HCT116 (cell line): ENCODE measurements around the gene SPATA7. TPM values are rescaled to one million over a fixed set of nuclear protein-coding genes. Genes with fewer than 3 reads are reported as not detected.

ENCODE experiments used
- ATAC-seq: fragments of 200-7000 bp; cut with Tn5 transposase; 2 replicates; pipeline ENCODE4 v1.9.1; 2020; ENCODE audit warnings: mild to moderate bottlenecking, moderate library complexity
- BruUV-seq: library from RNA; stranded (reverse); fragments of 400-500 nt; replicated peaks from 2 replicates; lab custom pipeline; 2021; lab: Mats Ljungman, UMichigan
- CTCF ChIA-PET: fragments of 300-600 bp; sonication (Branson Sonifier 250); formaldehyde crosslinking; loops from one replicate; lab custom pipeline; 2021; ENCODE audit warnings: antibody characterized with exemption; lab: Charles Lee
- POLR2A ChIA-PET: fragments of 300-600, 350-600 bp; sonication (Branson Sonifier 250); formaldehyde crosslinking; loops from one replicate; lab custom pipeline; 2021; ENCODE audit warnings: antibody characterized with exemption; lab: Charles Lee
- RAD21 ChIA-PET, 2 experiments: fragments of 300-600 bp; sonication (Branson Sonifier 250); formaldehyde crosslinking; loops; one replicate each; lab custom pipeline; 2023; ENCODE audit warnings: low total read pairs in 2 of 2; ENCODE audit not compliant: uncharacterized antibody in 2 of 2, unreplicated experiment in 2 of 2, low non-redundant PET in 1 of 2; lab: Charles Lee
- DNase-seq: peaks from one replicate; pipeline ENCODE4 v3.0.0-alpha.2; 2010; ENCODE audit warnings: low read depth, low spot score
- H2AFZ ChIP-seq: fragments of 200-600 bp; shearing (Covaris generic), sonication (generic); 2 replicates; pipeline ENCODE4 v1.6.1; 2017; ENCODE audit warnings: low read depth, mixed run types, mixed read lengths, antibody characterized with exemption, low read length; ENCODE audit not compliant: poor library complexity, severe bottlenecking
- H3K27ac ChIP-seq: 2 replicates; pipeline ENCODE4 v1.5.1; 2012; ENCODE audit warnings: low read depth, low read length
- H3K27me3 ChIP-seq: fragments of 200-600 bp; sonication (generic); 2 replicates; pipeline ENCODE4 v1.6.1; 2016; ENCODE audit warnings: mixed run types, low read length, mixed read lengths; ENCODE audit not compliant: insufficient read depth
- H3K36me3 ChIP-seq, 2 experiments: fragments of 200-500 bp in 1 of 2; fragments of 200-600 bp in 1 of 2; sonication (Bioruptor generic) in 1 of 2; sonication (generic) in 1 of 2; 2 replicates each; pipeline versions ENCODE4 v1.5.1 to v1.6.1; 2014 to 2016; ENCODE audit warnings: low read length in 2 of 2, inconsistent platforms in 1 of 2, mixed read lengths in 1 of 2, mixed run types in 1 of 2; ENCODE audit not compliant: insufficient read depth in 2 of 2, control insufficient read depth in 1 of 2
- H3K4me1 ChIP-seq, 2 experiments: fragments of 200-600 bp in 1 of 2; sonication (generic) in 1 of 2; 2 replicates each; pipeline versions ENCODE4 v1.5.1 to v1.6.1; 2012 to 2017; ENCODE audit warnings: low read length in 2 of 2, inconsistent platforms in 1 of 2, mild to moderate bottlenecking in 1 of 2, mixed read lengths in 1 of 2, mixed run types in 1 of 2, moderate library complexity in 1 of 2; ENCODE audit not compliant: insufficient read depth in 2 of 2, control insufficient read depth in 1 of 2
- H3K4me2 ChIP-seq: fragments of 200-600 bp; sonication (generic); 2 replicates; pipeline ENCODE4 v1.6.1; 2017; ENCODE audit warnings: mixed run types, low read length, mixed read lengths
- H3K4me3 ChIP-seq, 2 experiments: fragments of 200-600 bp in 1 of 2; sonication (generic) in 1 of 2; replicated peaks in 1 of 2; 2 replicates each; pipeline ENCODE4 v1.5.1; 2011 to 2016; ENCODE audit warnings: low read length in 2 of 2, control low read depth in 1 of 2, low read depth in 1 of 2, mild to moderate bottlenecking in 1 of 2, mixed read lengths in 1 of 2, mixed run types in 1 of 2
- H3K79me2 ChIP-seq: fragments of 200-600 bp; sonication (generic); 2 replicates; pipeline ENCODE4 v1.6.1; 2017; ENCODE audit warnings: mild to moderate bottlenecking, mixed run types, low read length, moderate library complexity, mixed read lengths; ENCODE audit not compliant: insufficient read depth
- H3K9ac ChIP-seq: fragments of 200-600 bp; sonication (generic); 2 replicates; pipeline ENCODE4 v1.6.1; 2016; ENCODE audit warnings: low read length, mixed read lengths
- H3K9me2 ChIP-seq: fragments of 200-600 bp; sonication (generic), shearing (Covaris generic); 2 replicates; pipeline ENCODE4 v1.6.1; 2017; ENCODE audit warnings: mixed run types, mild to moderate bottlenecking, moderate library complexity; ENCODE audit not compliant: insufficient read depth
- H3K9me3 ChIP-seq, 2 experiments: fragments of 200-500 bp in 1 of 2; fragments of 200-600 bp in 1 of 2; sonication (Bioruptor generic) in 1 of 2; sonication (generic) in 1 of 2; 2 replicates each; pipeline ENCODE4 v1.6.1; 2014 to 2017; ENCODE audit warnings: low read length in 2 of 2, mixed read lengths in 2 of 2, inconsistent platforms in 1 of 2, low read depth in 1 of 2, mild to moderate bottlenecking in 1 of 2, mixed run types in 1 of 2, moderate library complexity in 1 of 2; ENCODE audit not compliant: control insufficient read depth in 1 of 2, insufficient read depth in 1 of 2
- H4K20me1 ChIP-seq: fragments of 200-600 bp; sonication (generic), shearing (Covaris generic); 2 replicates; pipeline ENCODE4 v1.6.1; 2017; ENCODE audit warnings: mixed run types, mild to moderate bottlenecking, moderate library complexity; ENCODE audit not compliant: insufficient read depth
- CEBPB ChIP-seq: IDR thresholded peaks from 2 replicates; pipeline ENCODE4 v1.6.1; 2012; ENCODE audit warnings: low read depth
- EGR1 ChIP-seq: IDR thresholded peaks from 2 replicates; pipeline ENCODE4 v1.6.1; 2012; ENCODE audit warnings: low read depth
- ELF1 ChIP-seq: IDR thresholded peaks from 2 replicates; pipeline ENCODE4 v1.6.1; 2012; ENCODE audit warnings: low read depth, borderline replicate concordance
- EZH2 ChIP-seq: fragments of 200-600 bp; sonication (generic); IDR thresholded peaks from 2 replicates; pipeline ENCODE4 v1.6.1; 2017; ENCODE audit warnings: antibody characterized with exemption, mixed run types
- EZH2phosphoT487 ChIP-seq: fragments of 200-600 bp; IDR thresholded peaks from 2 replicates; pipeline ENCODE4 v1.6.1; 2018; ENCODE audit warnings: antibody characterized with exemption, borderline replicate concordance
- JUND ChIP-seq: IDR thresholded peaks from 2 replicates; pipeline ENCODE4 v1.6.1; 2012
- POLR2A ChIP-seq: IDR thresholded peaks from 2 replicates; pipeline ENCODE4 v1.7.0; 2011; ENCODE audit warnings: borderline replicate concordance; ENCODE audit not compliant: insufficient read depth, insufficient read length; ENCODE audit errors: extremely low read depth
- POLR2AphosphoS5 ChIP-seq: IDR thresholded peaks from 2 replicates; pipeline ENCODE4 v1.6.1; 2011; ENCODE audit warnings: mild to moderate bottlenecking, low read depth, low read length, moderate library complexity
- RAD21 ChIP-seq: IDR thresholded peaks from 2 replicates; pipeline ENCODE4 v1.6.1; 2012; ENCODE audit warnings: low read depth, mild to moderate bottlenecking
- SIN3A ChIP-seq: IDR thresholded peaks from 2 replicates; pipeline ENCODE4 v1.6.1; 2012; ENCODE audit warnings: low read depth
- SRF ChIP-seq: IDR thresholded peaks from 2 replicates; pipeline ENCODE4 v1.6.1; 2012; ENCODE audit warnings: low read depth
- ZFX ChIP-seq: fragments of 450-650 bp; IDR thresholded peaks from 2 replicates; pipeline ENCODE4 v1.6.1; 2017
- ZNF274 ChIP-seq: fragments of 200-500 bp; sonication (Bioruptor generic); IDR thresholded peaks from 2 replicates; pipeline ENCODE4 v1.6.1; 2014; ENCODE audit warnings: mild to moderate bottlenecking, low read depth, low read length, inconsistent platforms
- intact Hi-C: fragments of 100-400 bp; cut with micrococcal nuclease; formaldehyde crosslinking; loops from 2 replicates; pipeline ENCODE4 v1.10.0; 2022
- total RNA-seq: library from RNA; stranded (reverse); gene quantifications from one replicate; pipeline ENCODE4 v1.2.1, GENCODE V29; 2021; ENCODE audit not compliant: unreplicated experiment
- TF ChIP-seq, protein P1 (sequence below): IDR thresholded peaks from 2 replicates; pipeline ENCODE4 v1.6.1; 2012; ENCODE audit warnings: low read depth
- TF ChIP-seq, protein P2 (sequence below), 3 experiments: fragments of 200-600 bp in 1 of 3; sonication (generic) in 1 of 3; IDR thresholded peaks in 2 of 3; conservative IDR thresholded peaks in 1 of 3; 2 replicates each; pipeline ENCODE4 v1.5.1; 2012 to 2017; ENCODE audit warnings: low read depth in 2 of 3, low read length in 2 of 3, antibody characterized with exemption in 1 of 3, borderline replicate concordance in 1 of 3, control low read depth in 1 of 3, mild to moderate bottlenecking in 1 of 3, mixed read lengths in 1 of 3, mixed run types in 1 of 3, moderate library complexity in 1 of 3; ENCODE audit not compliant: insufficient read depth in 1 of 3

The SPATA7 gene
- total RNA-seq, 1 experiment from 2014 or later, result 6.2 TPM

DNA sequence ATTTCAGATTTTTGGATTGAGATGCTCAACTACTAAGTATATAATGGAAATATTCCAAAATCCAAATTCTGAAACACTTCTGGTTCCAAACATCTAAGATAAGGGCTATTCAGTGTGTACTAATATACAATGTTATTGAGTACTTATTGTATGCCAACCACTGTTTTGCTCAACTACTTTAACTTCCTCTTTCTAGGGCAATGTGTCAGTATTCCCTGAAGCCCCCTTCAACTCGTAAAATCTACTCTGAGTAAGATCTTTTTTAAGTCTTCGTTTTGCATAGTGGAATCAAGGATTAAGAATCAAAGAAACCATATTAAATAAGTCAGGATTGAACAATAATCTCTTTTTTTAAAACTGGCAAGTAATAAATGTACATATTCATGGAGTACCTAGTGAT lies 45.5 kb downstream of the SPATA7 start (continued):
- TF ChIP-seq, protein P1, sequence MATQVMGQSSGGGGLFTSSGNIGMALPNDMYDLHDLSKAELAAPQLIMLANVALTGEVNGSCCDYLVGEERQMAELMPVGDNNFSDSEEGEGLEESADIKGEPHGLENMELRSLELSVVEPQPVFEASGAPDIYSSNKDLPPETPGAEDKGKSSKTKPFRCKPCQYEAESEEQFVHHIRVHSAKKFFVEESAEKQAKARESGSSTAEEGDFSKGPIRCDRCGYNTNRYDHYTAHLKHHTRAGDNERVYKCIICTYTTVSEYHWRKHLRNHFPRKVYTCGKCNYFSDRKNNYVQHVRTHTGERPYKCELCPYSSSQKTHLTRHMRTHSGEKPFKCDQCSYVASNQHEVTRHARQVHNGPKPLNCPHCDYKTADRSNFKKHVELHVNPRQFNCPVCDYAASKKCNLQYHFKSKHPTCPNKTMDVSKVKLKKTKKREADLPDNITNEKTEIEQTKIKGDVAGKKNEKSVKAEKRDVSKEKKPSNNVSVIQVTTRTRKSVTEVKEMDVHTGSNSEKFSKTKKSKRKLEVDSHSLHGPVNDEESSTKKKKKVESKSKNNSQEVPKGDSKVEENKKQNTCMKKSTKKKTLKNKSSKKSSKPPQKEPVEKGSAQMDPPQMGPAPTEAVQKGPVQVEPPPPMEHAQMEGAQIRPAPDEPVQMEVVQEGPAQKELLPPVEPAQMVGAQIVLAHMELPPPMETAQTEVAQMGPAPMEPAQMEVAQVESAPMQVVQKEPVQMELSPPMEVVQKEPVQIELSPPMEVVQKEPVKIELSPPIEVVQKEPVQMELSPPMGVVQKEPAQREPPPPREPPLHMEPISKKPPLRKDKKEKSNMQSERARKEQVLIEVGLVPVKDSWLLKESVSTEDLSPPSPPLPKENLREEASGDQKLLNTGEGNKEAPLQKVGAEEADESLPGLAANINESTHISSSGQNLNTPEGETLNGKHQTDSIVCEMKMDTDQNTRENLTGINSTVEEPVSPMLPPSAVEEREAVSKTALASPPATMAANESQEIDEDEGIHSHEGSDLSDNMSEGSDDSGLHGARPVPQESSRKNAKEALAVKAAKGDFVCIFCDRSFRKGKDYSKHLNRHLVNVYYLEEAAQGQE, result no peak
- TF ChIP-seq ZFX (no peak), CEBPB (no peak), EGR1 (no peak), ZNF274 (no peak), ELF1 (no peak), SIN3A (no peak), JUND (no peak), SRF (no peak), POLR2AphosphoS5 (no peak), EZH2 (no peak), POLR2A (no peak)

DNA sequence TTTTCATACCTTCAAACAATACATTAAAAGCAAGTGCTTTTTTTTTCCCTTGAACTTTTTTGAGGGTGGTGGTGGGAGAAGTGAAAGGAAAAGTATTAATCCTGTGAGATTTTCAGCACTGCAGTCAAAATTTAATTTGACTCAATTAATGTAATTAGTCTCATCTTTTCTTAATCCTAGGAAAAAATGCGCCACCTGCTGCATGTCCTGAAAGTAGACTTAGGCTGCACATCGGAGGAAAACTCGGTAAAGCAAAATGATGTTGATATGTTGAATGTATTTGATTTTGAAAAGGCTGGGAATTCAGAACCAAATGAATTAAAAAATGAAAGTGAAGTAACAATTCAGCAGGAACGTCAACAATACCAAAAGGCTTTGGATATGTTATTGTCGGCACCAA lies 52.2 kb downstream of the SPATA7 start:
- Histone ChIP-seq H3K27me3 (no peaks in the 10 kb centered on the region), H3K4me1 (no peaks in the 10 kb centered on the region), H2AFZ (no peak overlapping the region), H3K4me3 (no peak overlapping the region), H3K4me2 (no peak overlapping the region), H3K79me2 (no peaks in the 10 kb centered on the region), H3K36me3 (peaks cover 0 to 3% of the 10 kb centered on the region in 2 experiments; a peak in 1 of 4 replicates), H4K20me1 (no peaks in the 10 kb centered on the region), H3K9me2 (no peaks in the 10 kb centered on the region), H3K9me3 (no peaks in the 10 kb centered on the region), H3K9ac (no peak overlapping the region), H3K27ac (no peak overlapping the region)
- no peak for DNase-seq
- ChIA-PET RAD21 (no interaction called here), POLR2A (no interaction called here), CTCF (interaction anchor here (1.2 kb wide), 1 partner anchor 248 kb away, joined by 4 read pairs; no protein-coding TSS in a partner anchor)
- BruUV-seq, result no TSS peak
- intact Hi-C loops, result loop anchor here (1.0 to 10.0 kb wide), 4 partner anchors 248 to 1120 kb away; no protein-coding TSS in a partner anchor
- ATAC-seq, result no peak
- no peak for TF ChIP-seq EZH2phosphoT487
- TF ChIP-seq, protein P2, sequence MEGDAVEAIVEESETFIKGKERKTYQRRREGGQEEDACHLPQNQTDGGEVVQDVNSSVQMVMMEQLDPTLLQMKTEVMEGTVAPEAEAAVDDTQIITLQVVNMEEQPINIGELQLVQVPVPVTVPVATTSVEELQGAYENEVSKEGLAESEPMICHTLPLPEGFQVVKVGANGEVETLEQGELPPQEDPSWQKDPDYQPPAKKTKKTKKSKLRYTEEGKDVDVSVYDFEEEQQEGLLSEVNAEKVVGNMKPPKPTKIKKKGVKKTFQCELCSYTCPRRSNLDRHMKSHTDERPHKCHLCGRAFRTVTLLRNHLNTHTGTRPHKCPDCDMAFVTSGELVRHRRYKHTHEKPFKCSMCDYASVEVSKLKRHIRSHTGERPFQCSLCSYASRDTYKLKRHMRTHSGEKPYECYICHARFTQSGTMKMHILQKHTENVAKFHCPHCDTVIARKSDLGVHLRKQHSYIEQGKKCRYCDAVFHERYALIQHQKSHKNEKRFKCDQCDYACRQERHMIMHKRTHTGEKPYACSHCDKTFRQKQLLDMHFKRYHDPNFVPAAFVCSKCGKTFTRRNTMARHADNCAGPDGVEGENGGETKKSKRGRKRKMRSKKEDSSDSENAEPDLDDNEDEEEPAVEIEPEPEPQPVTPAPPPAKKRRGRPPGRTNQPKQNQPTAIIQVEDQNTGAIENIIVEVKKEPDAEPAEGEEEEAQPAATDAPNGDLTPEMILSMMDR (IDR thresholded peaks at IDR 0.05 in 2 of 3, conservative IDR thresholded peaks at IDR 0.05 in 1 of 3; ENCODE audit: borderline replicate concordance in 1 of 3, insufficient read depth in 1 of 3, low read depth in 2 of 3, low read length in 2 of 3), result peak; percentile 17 to 56 (median 38); a peak in 3 of 6 replicates
- no peak for TF ChIP-seq EGR1
- TF ChIP-seq RAD21, result peak; percentile 28; the same call in 1 of the 2 replicates
